Tibial nerve (tissue), 4 donors: ENCODE results near the gene MAMLD1. TPM values are rescaled to one million over a fixed set of nuclear protein-coding genes. Genes with fewer than 3 reads are reported as not detected.

Experiments
- DNase-seq, 2 donors: peaks; one replicate each; pipeline ENCODE4 v3.0.0-alpha.2; 2019; ENCODE audit warnings: low spot score in 2 of 2
- H3K27ac ChIP-seq, 4 donors: fragments of 200-600 bp; sonication (generic) in 3 of 4; one replicate each; pipeline ENCODE4 v1.5.1; 2017 to 2019; ENCODE audit warnings: mild to moderate bottlenecking in 1 of 4
- H3K27me3 ChIP-seq, 2 donors: fragments of 200-600 bp; sonication (generic) in 1 of 2; one replicate each; pipeline versions ENCODE4 v1.5.1 to v1.6.0; 2017 to 2019
- H3K36me3 ChIP-seq, 3 donors: fragments of 200-600 bp; sonication (generic); one replicate each; pipeline ENCODE4 v1.5.1; 2018 to 2019
- H3K4me1 ChIP-seq, 4 donors: fragments of 200-600 bp; sonication (generic) in 3 of 4; one replicate each; pipeline ENCODE4 v1.5.1; 2017 to 2019
- H3K4me3 ChIP-seq, 4 donors: fragments of 200-600 bp; sonication (generic) in 3 of 4; one replicate each; pipeline ENCODE4 v1.5.1; 2017 to 2019; ENCODE audit warnings: mild to moderate bottlenecking in 1 of 4, moderate library complexity in 1 of 4
- H3K9me3 ChIP-seq, 4 donors: fragments of 200-600 bp; sonication (generic) in 3 of 4; one replicate each; pipeline ENCODE4 v1.5.1; 2017 to 2019
- CTCF ChIP-seq, 5 experiments: fragments of 200-600 bp in 3 of 5; fragments of 450-650 bp in 2 of 5; sonication (generic) in 3 of 5; IDR thresholded peaks; one replicate each; pipeline ENCODE4 v1.5.1; 2016 to 2019; ENCODE audit warnings: antibody characterized with exemption in 5 of 5, mild to moderate bottlenecking in 3 of 5, moderate library complexity in 2 of 5
- EP300 ChIP-seq, 2 donors: sonication (generic); formaldehyde crosslinking; IDR thresholded peaks; one replicate each; pipeline ENCODE4 v1.6.1; 2017; ENCODE audit warnings: antibody characterized with exemption in 2 of 2, mild to moderate bottlenecking in 1 of 2
- POLR2A ChIP-seq, 2 donors: fragments of 450-650 bp; IDR thresholded peaks; one replicate each; pipeline ENCODE4 v1.6.1; 2017; ENCODE audit warnings: antibody characterized with exemption in 2 of 2, mild to moderate bottlenecking in 2 of 2, moderate library complexity in 2 of 2
- whole genome bisulfite sequencing, 2 donors: methylation state at CpG; one replicate each; pipeline ENCODE4 v1.1.5; 2018; 5-methylcytosine and 5-hydroxymethylcytosine counted together
- total RNA-seq, 4 donors: library from RNA; depleted of rRNA; stranded (reverse); fragments of >200 nt; gene quantifications; one replicate each; pipeline ENCODE4 v1.1.0, GENCODE V29; 2016

Gene MAMLD1
- total RNA-seq, 4 donors from 2014 or later: 8.2 to 16.2 (median 9.2) TPM

- Histone ChIP-seq H3K36me3 (no peaks in the 10 kb centered on the region), H3K4me3 (no peak overlapping the region), H3K9me3 (no peaks in the 10 kb centered on the region), H3K4me1 (peaks cover 0 to 38% (median 5%) of the 10 kb centered on the region in 4 donors), H3K27ac (no peak overlapping the region), H3K27me3 (no peaks in the 10 kb centered on the region)
- 77 to 92% methylated on average over 3 of the region's 3 CpGs for WGBS, 2 donors
- no peak for DNase-seq
- no peak for TF ChIP-seq EP300 (IDR thresholded peaks at IDR 0.05)
- TF ChIP-seq POLR2A (IDR thresholded peaks at IDR 0.05): no peak
- TF ChIP-seq CTCF (IDR thresholded peaks at IDR 0.05): no peak
These were observed 139.0 kb downstream of the MAMLD1 start for GRCh38 chrX:150502091-150502490.

GRCh38 chrX:150502979-150503897, 140.1 kb downstream of the MAMLD1 start:
- H3K27ac ChIP-seq: peak overlapping the region in 1 of 4 donors; percentile 85
- no peaks in the 10 kb centered on the region for H3K36me3 ChIP-seq
- peaks cover 0 to 48% (median 5%) of the 10 kb centered on the region in 4 donors for H3K4me1 ChIP-seq
- DNase-seq: no peak
- no peaks in the 10 kb centered on the region for H3K9me3 ChIP-seq
- TF ChIP-seq CTCF (IDR thresholded peaks at IDR 0.05) (no peak), POLR2A (IDR thresholded peaks at IDR 0.05) (no peak), EP300 (IDR thresholded peaks at IDR 0.05) (no peak)
- no peak overlapping the region for H3K4me3 ChIP-seq
- WGBS, 2 donors: 83 to 85% methylated on average over 1 to 19 of the region's 19 CpGs
- H3K27me3 ChIP-seq: no peaks in the 10 kb centered on the region

GRCh38 chrX:150503898-150504219, 140.7 kb downstream of the MAMLD1 start:
- Histone ChIP-seq H3K36me3 (no peaks in the 10 kb centered on the region), H3K4me3 (no peak overlapping the region), H3K27me3 (no peaks in the 10 kb centered on the region), H3K27ac (peak overlapping the region in 1 of 4 donors; percentile 85), H3K4me1 (peaks cover 0 to 54% (median 5%) of the 10 kb centered on the region in 4 donors), H3K9me3 (no peaks in the 10 kb centered on the region)
- no peak for TF ChIP-seq EP300 (IDR thresholded peaks at IDR 0.05)
- no peak for TF ChIP-seq POLR2A (IDR thresholded peaks at IDR 0.05)
- no peak for TF ChIP-seq CTCF (IDR thresholded peaks at IDR 0.05)
- WGBS, 2 donors: 75 to 81% methylated on average over 5 of the region's 5 CpGs
- no peak for DNase-seq

GRCh38 chrX:150504397-150505182, 141.5 kb downstream of the MAMLD1 start:
- no peak overlapping the region for H3K4me3 ChIP-seq
- H3K4me1 ChIP-seq: peaks cover 0 to 54% (median 5%) of the 10 kb centered on the region in 4 donors
- peak overlapping the region in 3 of 4 donors; percentile 19 to 86 (median 85) for H3K27ac ChIP-seq
- no peaks in the 10 kb centered on the region for H3K36me3 ChIP-seq
- H3K9me3 ChIP-seq: no peaks in the 10 kb centered on the region
- TF ChIP-seq EP300 (IDR thresholded peaks at IDR 0.05): no peak
- no peak for TF ChIP-seq POLR2A (IDR thresholded peaks at IDR 0.05)
- TF ChIP-seq CTCF (IDR thresholded peaks at IDR 0.05): no peak
- WGBS, 2 donors: 43 to 66% methylated on average over 8 to 9 of the region's 9 CpGs
- no peaks in the 10 kb centered on the region for H3K27me3 ChIP-seq
- no peak for DNase-seq
